Tibial nerve (tissue), 4 donors: ENCODE results near the gene NATD1. TPM values are rescaled to one million over a fixed set of nuclear protein-coding genes. Genes with fewer than 3 reads are reported as not detected.
"Not testable (repeated sequence)": the region's sequence is repeated elsewhere in the genome, so short reads cannot be mapped to it uniquely, and the experiment has no call there.

Experiments
- DNase-seq, 2 donors: peaks; one replicate each; pipeline ENCODE4 v3.0.0-alpha.2; 2019; ENCODE audit warnings: low spot score in 2 of 2
- H3K27ac ChIP-seq, 4 donors: fragments of 200-600 bp; sonication (generic) in 3 of 4; one replicate each; pipeline ENCODE4 v1.5.1; 2017 to 2019; ENCODE audit warnings: mild to moderate bottlenecking in 1 of 4
- H3K27me3 ChIP-seq, 2 donors: fragments of 200-600 bp; sonication (generic) in 1 of 2; one replicate each; pipeline versions ENCODE4 v1.5.1 to v1.6.0; 2017 to 2019
- H3K36me3 ChIP-seq, 3 donors: fragments of 200-600 bp; sonication (generic); one replicate each; pipeline ENCODE4 v1.5.1; 2018 to 2019
- H3K4me1 ChIP-seq, 4 donors: fragments of 200-600 bp; sonication (generic) in 3 of 4; one replicate each; pipeline ENCODE4 v1.5.1; 2017 to 2019
- H3K4me3 ChIP-seq, 4 donors: fragments of 200-600 bp; sonication (generic) in 3 of 4; one replicate each; pipeline ENCODE4 v1.5.1; 2017 to 2019; ENCODE audit warnings: mild to moderate bottlenecking in 1 of 4, moderate library complexity in 1 of 4
- H3K9me3 ChIP-seq, 4 donors: fragments of 200-600 bp; sonication (generic) in 3 of 4; one replicate each; pipeline ENCODE4 v1.5.1; 2017 to 2019
- EP300 ChIP-seq, 2 donors: sonication (generic); formaldehyde crosslinking; IDR thresholded peaks; one replicate each; pipeline ENCODE4 v1.6.1; 2017; ENCODE audit warnings: antibody characterized with exemption in 2 of 2, mild to moderate bottlenecking in 1 of 2
- POLR2A ChIP-seq, 2 donors: fragments of 450-650 bp; IDR thresholded peaks; one replicate each; pipeline ENCODE4 v1.6.1; 2017; ENCODE audit warnings: antibody characterized with exemption in 2 of 2, mild to moderate bottlenecking in 2 of 2, moderate library complexity in 2 of 2
- WGBS, 2 donors: methylation state at CpG; one replicate each; pipeline ENCODE4 v1.1.5; 2018; 5-methylcytosine and 5-hydroxymethylcytosine counted together
- small RNA-seq: library from RNA; depleted of rRNA; stranded (forward); fragments of <200 nt; gene quantifications from one replicate; pipeline ENCODE3, GENCODE V24; 2016
- total RNA-seq, 4 donors: library from RNA; depleted of rRNA; stranded (reverse); fragments of >200 nt; gene quantifications; one replicate each; pipeline ENCODE4 v1.1.0, GENCODE V29; 2016
- TF ChIP-seq, protein P1 (sequence below), 5 experiments: fragments of 200-600 bp in 3 of 5; fragments of 450-650 bp in 2 of 5; sonication (generic) in 3 of 5; IDR thresholded peaks; one replicate each; pipeline ENCODE4 v1.5.1; 2016 to 2019; ENCODE audit warnings: antibody characterized with exemption in 5 of 5, mild to moderate bottlenecking in 3 of 5, moderate library complexity in 2 of 5

Gene NATD1
- total RNA-seq, 4 donors from 2014 or later = 5.7 to 12.0 (median 10.8) TPM

DNA sequence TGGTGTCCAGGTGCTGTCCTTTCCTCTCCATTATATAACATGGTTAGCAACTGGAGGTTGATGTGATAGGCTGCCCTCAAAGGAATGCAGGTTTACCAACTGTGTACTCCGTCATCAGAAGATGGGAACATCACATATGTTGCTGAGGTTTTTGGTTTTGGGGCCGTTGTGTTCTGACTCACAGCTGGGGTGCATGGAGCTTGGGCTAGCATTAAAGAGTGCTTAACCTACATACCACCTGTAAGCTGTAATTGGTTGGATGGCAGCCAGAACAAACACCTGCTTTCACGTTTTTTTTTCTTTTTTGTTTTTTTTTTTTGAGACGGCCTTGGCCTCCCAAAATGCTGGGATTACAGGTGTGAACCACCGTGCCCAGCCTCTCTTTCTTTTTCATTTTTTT, 60.2 kb downstream of the NATD1 start:
- Histone ChIP-seq H3K4me1 (peaks cover 0 to 32% (median 3%) of the 10 kb centered on the region in 4 donors), H3K27me3 (no peaks in the 10 kb centered on the region), H3K27ac (no peak overlapping the region), H3K4me3 (no peak overlapping the region), H3K9me3 (no peaks in the 10 kb centered on the region), H3K36me3 (peaks cover 0 to 77% (median 11%) of the 10 kb centered on the region in 3 donors)
- TF ChIP-seq POLR2A (IDR thresholded peaks at IDR 0.05) = no peak
- no peak for TF ChIP-seq EP300 (IDR thresholded peaks at IDR 0.05)
- TF ChIP-seq, protein P1, sequence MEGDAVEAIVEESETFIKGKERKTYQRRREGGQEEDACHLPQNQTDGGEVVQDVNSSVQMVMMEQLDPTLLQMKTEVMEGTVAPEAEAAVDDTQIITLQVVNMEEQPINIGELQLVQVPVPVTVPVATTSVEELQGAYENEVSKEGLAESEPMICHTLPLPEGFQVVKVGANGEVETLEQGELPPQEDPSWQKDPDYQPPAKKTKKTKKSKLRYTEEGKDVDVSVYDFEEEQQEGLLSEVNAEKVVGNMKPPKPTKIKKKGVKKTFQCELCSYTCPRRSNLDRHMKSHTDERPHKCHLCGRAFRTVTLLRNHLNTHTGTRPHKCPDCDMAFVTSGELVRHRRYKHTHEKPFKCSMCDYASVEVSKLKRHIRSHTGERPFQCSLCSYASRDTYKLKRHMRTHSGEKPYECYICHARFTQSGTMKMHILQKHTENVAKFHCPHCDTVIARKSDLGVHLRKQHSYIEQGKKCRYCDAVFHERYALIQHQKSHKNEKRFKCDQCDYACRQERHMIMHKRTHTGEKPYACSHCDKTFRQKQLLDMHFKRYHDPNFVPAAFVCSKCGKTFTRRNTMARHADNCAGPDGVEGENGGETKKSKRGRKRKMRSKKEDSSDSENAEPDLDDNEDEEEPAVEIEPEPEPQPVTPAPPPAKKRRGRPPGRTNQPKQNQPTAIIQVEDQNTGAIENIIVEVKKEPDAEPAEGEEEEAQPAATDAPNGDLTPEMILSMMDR (IDR thresholded peaks at IDR 0.05) = no peak
- 76 to 82% methylated on average over 5 of the region's 5 CpGs for WGBS, 2 donors
- DNase-seq = no peak

DNA sequence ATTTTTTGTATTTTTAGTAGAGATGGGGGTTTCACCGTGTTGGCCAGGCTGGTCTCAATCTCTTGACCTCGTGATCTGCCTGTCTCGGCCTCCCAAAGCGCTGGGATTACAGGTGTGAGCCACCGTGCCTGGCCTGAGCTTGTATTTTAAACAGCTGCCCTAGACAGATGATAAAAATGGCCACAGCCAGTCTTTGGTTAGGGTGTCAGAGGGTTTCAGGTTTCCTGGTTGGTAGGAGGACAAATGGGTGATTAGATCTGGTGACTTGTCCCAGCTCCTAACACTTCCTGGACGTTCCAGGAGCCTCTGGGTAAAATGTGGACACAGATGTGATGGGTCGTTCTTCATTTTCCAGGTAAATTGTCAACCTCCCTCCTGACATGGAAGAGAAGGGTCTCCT, 60.8 kb downstream of the NATD1 start:
- DNase-seq, H3K27ac ChIP-seq, H3K27me3 ChIP-seq, H3K4me3 ChIP-seq, H3K9me3 ChIP-seq: not testable (repeated sequence)
- peaks cover 0 to 32% (median 3%) of the 10 kb centered on the region in 4 donors for H3K4me1 ChIP-seq
- H3K36me3 ChIP-seq = peaks cover 0 to 71% (median 6%) of the 10 kb centered on the region in 3 donors
- 96 to 97% methylated on average over 7 of the region's 7 CpGs for WGBS, 2 donors

DNA sequence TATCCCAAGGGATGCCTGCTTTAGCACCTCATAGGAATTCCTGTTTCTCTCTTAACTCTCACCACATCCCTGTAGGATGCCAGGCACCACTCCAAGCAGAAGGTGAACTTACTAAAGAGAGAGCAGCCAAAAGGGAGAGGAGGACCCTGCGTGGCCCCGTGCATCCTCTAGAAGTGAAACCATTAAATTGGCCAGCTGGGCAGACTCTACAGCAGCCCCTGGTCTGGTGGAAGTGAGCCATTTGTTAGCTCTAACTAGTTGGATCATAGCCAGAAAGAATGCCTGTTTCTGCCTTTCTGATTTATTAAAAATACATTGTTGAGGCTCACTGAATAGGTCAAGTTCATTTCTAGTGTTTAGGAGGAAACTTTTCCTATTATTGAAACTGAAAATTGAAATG, 61.5 kb downstream of the NATD1 start:
- Histone ChIP-seq H3K27ac (peak overlapping the region in 2 of 4 donors; percentile 34 to 61), H3K4me1 (peaks cover 0 to 32% (median 3%) of the 10 kb centered on the region in 4 donors), H3K9me3 (no peaks in the 10 kb centered on the region), H3K27me3 (no peaks in the 10 kb centered on the region), H3K36me3 (peaks cover 0 to 65% (median 1%) of the 10 kb centered on the region in 3 donors), H3K4me3 (no peak overlapping the region)
- TF ChIP-seq POLR2A (IDR thresholded peaks at IDR 0.05) = no peak
- TF ChIP-seq, protein P1 (IDR thresholded peaks at IDR 0.05) = no peak
- no peak for TF ChIP-seq EP300 (IDR thresholded peaks at IDR 0.05)
- 56 to 60% methylated on average over 2 of the region's 2 CpGs for WGBS, 2 donors
- no peak for DNase-seq

DNA sequence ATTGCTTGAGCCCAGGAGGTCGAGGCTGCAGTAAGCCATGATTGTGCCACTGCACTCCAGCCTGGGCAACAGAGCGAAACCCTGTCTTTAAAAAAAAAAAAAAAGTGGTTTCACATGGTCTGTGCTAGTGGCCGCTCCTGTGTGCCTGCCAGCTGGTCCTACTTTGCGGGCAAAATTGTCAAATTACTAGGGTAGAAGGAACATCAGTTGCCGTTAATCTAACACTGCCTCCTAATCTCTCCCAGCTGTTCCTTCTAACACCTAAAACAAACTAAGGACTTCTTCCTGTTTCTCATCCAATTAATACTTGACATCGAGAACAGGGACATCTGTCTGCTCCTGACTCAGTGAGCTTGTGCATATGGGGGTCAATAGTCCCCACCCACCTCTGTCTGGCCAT, 63.1 kb downstream of the NATD1 start:
- Histone ChIP-seq H3K36me3 (peaks cover 0 to 66% (median 0%) of the 10 kb centered on the region in 3 donors), H3K4me3 (no peak overlapping the region), H3K9me3 (no peaks in the 10 kb centered on the region), H3K27me3 (no peaks in the 10 kb centered on the region), H3K4me1 (peaks cover 0 to 25% (median 3%) of the 10 kb centered on the region in 4 donors), H3K27ac (peak overlapping the region in 1 of 4 donors; percentile 61)
- no peak for DNase-seq
- WGBS, 2 donors = 89 to 91% methylated on average over 6 of the region's 6 CpGs
- TF ChIP-seq, protein P1 (IDR thresholded peaks at IDR 0.05) = no peak
- TF ChIP-seq POLR2A (IDR thresholded peaks at IDR 0.05) = no peak
- TF ChIP-seq EP300 (IDR thresholded peaks at IDR 0.05) = no peak

DNA sequence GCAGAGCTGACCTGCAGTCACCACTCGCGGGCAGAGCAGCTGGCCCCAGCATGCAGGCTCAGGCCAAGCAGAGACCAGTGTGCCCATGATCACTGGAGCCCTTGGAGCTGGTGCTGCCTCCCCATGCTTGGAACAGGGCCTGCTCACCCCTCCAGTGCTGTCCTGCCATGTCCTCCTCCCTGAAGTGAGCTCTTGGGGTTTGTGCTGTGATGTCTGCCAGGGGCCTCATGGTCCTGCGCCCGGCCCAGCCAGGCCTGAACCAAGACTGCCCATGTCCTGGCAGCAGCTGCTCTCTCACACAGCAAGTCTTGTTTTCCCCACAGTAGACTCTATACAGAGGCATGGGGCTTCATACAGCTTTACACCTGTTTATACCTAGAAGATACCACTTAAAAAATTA, 63.8 kb downstream of the NATD1 start:
- peaks cover 0 to 73% (median 0%) of the 10 kb centered on the region in 3 donors for H3K36me3 ChIP-seq
- H3K4me1 ChIP-seq = peaks cover 0 to 18% (median under 1%) of the 10 kb centered on the region in 4 donors
- no peaks in the 10 kb centered on the region for H3K9me3 ChIP-seq
- H3K27me3 ChIP-seq = no peaks in the 10 kb centered on the region
- H3K4me3 ChIP-seq = no peak overlapping the region
- no peak for TF ChIP-seq POLR2A (IDR thresholded peaks at IDR 0.05)
- no peak overlapping the region for H3K27ac ChIP-seq
- DNase-seq = no peak
- WGBS, 2 donors = 93 to 95% methylated on average over 2 to 4 of the region's 4 CpGs

Small RNA genes lying within 50 kb of the gene (small RNA-seq; reads per million reads assigned to genes)
- not detected for gene RN7SL426P

Other genes starting within 250 kb of the NATD1 start
- 100 to 1,000 TPM; 109 to 169 (median 133) TPM for gene USP22, start 210.4 kb downstream of the NATD1 start, total RNA-seq
- 10 to 100 TPM; 24.3 to 35.1 (median 33.7) TPM for gene DHRS7B, start 126.4 kb downstream of the NATD1 start, total RNA-seq
- 10 to 100 TPM; 16.2 to 27.6 (median 21.5) TPM for gene TMEM11, start 39.2 kb downstream of the NATD1 start, total RNA-seq
- 10 to 100 TPM; 17.5 to 39.0 (median 21.6) TPM for gene MAP2K3, start 31.3 kb upstream of the NATD1 start, total RNA-seq
- 1 to 10 TPM in 3 of 4 donors, under 1 TPM in 1; 0.84 to 2.4 (median 1.7) TPM for gene KCNJ12, start 122.9 kb upstream of the NATD1 start, total RNA-seq